GM12875 (cell line): Measurements from ENCODE around the gene NR1D2.
"Not testable (repeated sequence)": the region's sequence is repeated elsewhere in the genome, so short reads cannot be mapped to it uniquely, and the experiment has no call there.

ENCODE experiments used
- H3K4me3 ChIP-seq: one replicate; pipeline ENCODE4 v1.5.1; 2011; ENCODE audit warnings: low read depth, low read length, control low read depth
- CTCF ChIP-seq: IDR thresholded peaks from 2 replicates; pipeline ENCODE4 v1.5.1; 2011; ENCODE audit warnings: low read depth, mild to moderate bottlenecking, control low read depth, inconsistent platforms, low read length, moderate library complexity, borderline replicate concordance; ENCODE audit not compliant: insufficient read depth

NR1D2 gene

GRCh38 chr3:24002129-24002528, 57.0 kb downstream of the NR1D2 start:
- H3K4me3 ChIP-seq, result no peak overlapping the region
- no peak for TF ChIP-seq CTCF

DNA sequence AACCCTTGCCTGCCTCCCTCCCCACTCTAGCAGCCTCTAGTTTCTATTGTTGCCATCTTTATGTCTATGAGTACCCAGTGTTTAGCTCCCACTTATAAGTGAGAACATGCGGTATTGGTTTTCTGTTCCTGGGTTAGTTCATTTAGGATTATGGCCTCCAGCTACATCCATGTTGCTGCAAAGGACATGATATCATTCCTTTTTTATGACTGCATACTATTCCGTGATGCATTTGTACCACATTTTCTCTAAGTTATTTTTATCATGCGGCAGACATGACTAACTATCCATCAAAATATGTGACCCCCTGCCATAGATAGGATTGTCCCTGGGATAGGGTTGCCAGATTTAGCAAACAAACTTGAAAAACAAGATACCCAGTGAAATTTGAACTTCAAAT, 58.4 kb downstream of the NR1D2 start:
- H3K4me3 ChIP-seq, result no peak overlapping the region
- no peak for TF ChIP-seq CTCF

DNA sequence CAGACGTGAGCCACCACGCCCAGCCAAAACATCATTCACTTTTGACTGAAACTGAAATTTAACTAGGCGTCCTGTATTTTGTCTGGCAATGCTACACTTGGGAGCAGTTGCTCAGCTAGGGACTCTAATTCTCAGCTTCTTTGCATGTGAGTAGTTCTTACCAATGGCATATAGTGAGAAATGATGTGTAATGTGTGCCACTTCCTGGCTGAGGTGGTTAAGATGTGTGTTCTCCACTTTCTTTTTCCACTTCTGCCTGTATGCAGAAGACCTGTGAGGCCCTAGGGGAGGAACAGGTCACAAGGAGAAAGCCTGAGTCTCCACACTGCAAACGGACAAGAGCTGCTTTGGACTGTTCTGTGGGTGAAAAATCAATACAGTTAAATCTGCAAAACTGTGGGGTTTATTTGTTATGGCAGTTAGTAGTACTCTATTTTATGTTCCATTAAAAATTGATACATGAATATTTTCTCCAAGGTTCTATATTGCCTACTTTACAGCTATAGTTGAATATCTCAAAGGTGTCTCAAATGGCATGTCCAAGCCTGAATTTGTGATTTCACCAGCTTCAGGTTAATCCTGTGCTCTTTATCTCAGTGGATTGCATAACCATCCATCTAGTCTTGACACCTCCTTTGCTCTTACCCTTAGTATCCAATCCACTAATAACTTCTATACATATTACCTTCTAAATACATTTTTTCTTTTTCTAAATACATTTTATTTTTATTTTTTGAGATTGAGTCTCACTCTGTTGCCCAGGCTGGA, 59.3 kb downstream of the NR1D2 start:
- H3K4me3 ChIP-seq, result no peak overlapping the region
- no peak for TF ChIP-seq CTCF

- H3K4me3 ChIP-seq, result no peak overlapping the region
- no peak for TF ChIP-seq CTCF
These were observed 60.6 kb downstream of the NR1D2 start for GRCh38 chr3:24005669-24006068.

- H3K4me3 ChIP-seq, result not testable (repeated sequence)
These were observed 65.7 kb downstream of the NR1D2 start for GRCh38 chr3:24010834-24011233.

DNA sequence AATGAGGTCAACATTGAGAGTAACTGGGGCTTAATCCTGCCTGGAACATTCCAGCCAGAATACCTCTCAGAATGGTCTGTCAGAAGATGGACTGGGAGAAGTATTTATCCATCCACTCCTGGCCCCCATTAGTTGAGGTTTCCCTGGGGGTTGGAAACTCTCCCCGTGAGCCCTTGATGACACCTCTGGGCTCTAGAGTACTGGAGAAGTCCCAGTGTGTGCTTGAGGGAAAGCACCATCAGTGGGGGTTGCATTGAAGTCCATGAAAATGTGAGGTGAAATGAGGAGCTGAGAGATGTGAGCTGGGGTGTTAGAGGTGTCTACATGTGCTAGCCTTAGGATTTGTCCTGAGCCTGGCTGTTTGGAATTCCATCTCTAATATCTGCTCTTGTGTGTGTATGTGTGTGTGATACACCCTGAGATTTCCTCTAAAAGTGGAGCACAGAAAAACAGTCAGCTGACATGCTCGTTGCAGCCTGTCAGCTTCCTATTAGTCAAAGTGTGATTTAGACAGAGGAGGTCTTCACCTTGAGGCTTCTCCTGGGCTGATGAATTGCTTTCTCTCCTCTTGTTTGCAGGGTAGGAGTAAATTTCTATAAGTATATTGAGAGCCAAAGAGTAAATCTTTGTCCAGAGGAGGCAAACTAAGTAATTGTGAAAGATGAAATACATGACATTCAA, 67.6 kb downstream of the NR1D2 start:
- no peak overlapping the region for H3K4me3 ChIP-seq
- TF ChIP-seq CTCF, result no peak

- no peak for TF ChIP-seq CTCF
- no peak overlapping the region for H3K4me3 ChIP-seq
These were observed 72.2 kb downstream of the NR1D2 start for GRCh38 chr3:24017305-24017704.
